Thyroid gland (tissue), 4 donors: Measurements from ENCODE around the gene NOBOX. TPM values are rescaled to one million over a fixed set of nuclear protein-coding genes. Genes with fewer than 3 reads are reported as not detected.

ENCODE experiments used
- DNase-seq, 2 donors: peaks; one replicate each; pipeline ENCODE4 v3.0.0-alpha.2; 2019
- H3K27ac ChIP-seq, 3 donors: fragments of 200-600 bp; sonication (generic); 1 replicate in 2 of 3; 2 replicates in 1 of 3; pipeline ENCODE4 v1.5.1; 2016 to 2019; ENCODE audit warnings: mild to moderate bottlenecking in 1 of 3, moderate library complexity in 1 of 3
- H3K27me3 ChIP-seq: fragments of 200-600 bp; sonication (generic); one replicate; pipeline ENCODE4 v1.5.1; 2019
- H3K36me3 ChIP-seq, 2 donors: fragments of 200-600 bp; sonication (generic); one replicate each; pipeline ENCODE4 v1.5.1; 2016 to 2019
- H3K4me1 ChIP-seq, 2 donors: fragments of 200-600 bp; sonication (generic); one replicate each; pipeline ENCODE4 v1.5.1; 2017 to 2019
- H3K4me3 ChIP-seq, 3 donors: fragments of 200-600 bp; sonication (generic); replicated peaks in 1 of 3; 1 replicate in 2 of 3; 2 replicates in 1 of 3; pipeline ENCODE4 v1.5.1; 2016; ENCODE audit warnings: mild to moderate bottlenecking in 1 of 3
- H3K9me3 ChIP-seq: fragments of 200-600 bp; sonication (generic); one replicate; pipeline ENCODE4 v1.5.1; 2017
- POLR2A ChIP-seq, 2 donors: fragments of 450-650 bp; IDR thresholded peaks; one replicate each; pipeline ENCODE4 v1.6.1; 2017; ENCODE audit warnings: antibody characterized with exemption in 2 of 2, mild to moderate bottlenecking in 2 of 2, moderate library complexity in 1 of 2
- WGBS, 2 donors: methylation state at CpG; one replicate each; pipeline ENCODE4 v1.1.5; 2017; 5-methylcytosine and 5-hydroxymethylcytosine counted together
- intact Hi-C: fragments of 100-400 bp; cut with DNase I; formaldehyde crosslinking; loops from one replicate; pipeline ENCODE4 v1.15.1; 2023
- total RNA-seq, 4 donors: library from RNA; depleted of rRNA; stranded (reverse); fragments of >200 nt; gene quantifications; one replicate each; pipeline ENCODE4 v1.2.3, GENCODE V29; 2016
- TF ChIP-seq, protein P1 (sequence below), 6 experiments: fragments of 200-600 bp in 3 of 6; fragments of 450-650 bp in 3 of 6; sonication (generic) in 3 of 6; IDR thresholded peaks; one replicate each; pipeline ENCODE4 v1.5.1; 2016 to 2019; ENCODE audit warnings: antibody characterized with exemption in 6 of 6, mild to moderate bottlenecking in 2 of 6, inconsistent platforms in 1 of 6, moderate library complexity in 1 of 6

The NOBOX gene
- total RNA-seq: not detected

DNA sequence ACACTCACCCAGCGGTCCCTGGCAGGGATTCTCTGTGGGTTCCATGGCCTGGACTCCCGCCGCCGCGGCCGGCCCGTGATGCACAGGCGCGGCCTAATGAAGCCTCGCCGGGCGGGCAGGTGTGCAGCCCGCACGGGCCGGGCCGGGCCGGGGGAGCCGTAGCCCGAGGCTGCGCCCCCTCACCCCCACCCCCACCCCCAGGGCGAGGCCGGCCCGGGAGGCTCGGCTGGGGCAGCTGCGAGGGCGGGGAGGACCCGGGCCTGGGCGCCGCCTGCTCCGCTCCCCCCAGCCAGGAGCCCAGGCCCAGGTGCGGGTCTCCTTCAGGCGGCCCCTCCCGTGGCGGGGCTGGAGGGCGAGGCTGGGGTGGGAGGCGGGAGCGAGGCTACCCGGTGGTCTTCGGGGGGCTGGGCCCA lies at the start of gene NOBOX:
Gene NOBOX, minus strand, starts transcription at position 45 of the 413 bp plus-strand sequence.
- no peak within 1 kb of the TSS for H3K27ac ChIP-seq
- H3K27me3 ChIP-seq: no peaks in the 10 kb centered on the region
- intact Hi-C loops: no loop called here
- WGBS, 2 donors: 98% methylated on average over 8 of the region's 39 CpGs; no CpG with 5 or more reads in 1 of the 2 donors
- H3K4me3 ChIP-seq: no peak within 1 kb of the TSS
- TF ChIP-seq, protein P1, sequence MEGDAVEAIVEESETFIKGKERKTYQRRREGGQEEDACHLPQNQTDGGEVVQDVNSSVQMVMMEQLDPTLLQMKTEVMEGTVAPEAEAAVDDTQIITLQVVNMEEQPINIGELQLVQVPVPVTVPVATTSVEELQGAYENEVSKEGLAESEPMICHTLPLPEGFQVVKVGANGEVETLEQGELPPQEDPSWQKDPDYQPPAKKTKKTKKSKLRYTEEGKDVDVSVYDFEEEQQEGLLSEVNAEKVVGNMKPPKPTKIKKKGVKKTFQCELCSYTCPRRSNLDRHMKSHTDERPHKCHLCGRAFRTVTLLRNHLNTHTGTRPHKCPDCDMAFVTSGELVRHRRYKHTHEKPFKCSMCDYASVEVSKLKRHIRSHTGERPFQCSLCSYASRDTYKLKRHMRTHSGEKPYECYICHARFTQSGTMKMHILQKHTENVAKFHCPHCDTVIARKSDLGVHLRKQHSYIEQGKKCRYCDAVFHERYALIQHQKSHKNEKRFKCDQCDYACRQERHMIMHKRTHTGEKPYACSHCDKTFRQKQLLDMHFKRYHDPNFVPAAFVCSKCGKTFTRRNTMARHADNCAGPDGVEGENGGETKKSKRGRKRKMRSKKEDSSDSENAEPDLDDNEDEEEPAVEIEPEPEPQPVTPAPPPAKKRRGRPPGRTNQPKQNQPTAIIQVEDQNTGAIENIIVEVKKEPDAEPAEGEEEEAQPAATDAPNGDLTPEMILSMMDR (IDR thresholded peaks at IDR 0.05): no peak
- no peak for TF ChIP-seq POLR2A (IDR thresholded peaks at IDR 0.05)
- no peaks in the 10 kb centered on the region for H3K4me1 ChIP-seq
- no peaks in the 10 kb centered on the region for H3K36me3 ChIP-seq
- no peaks in the 10 kb centered on the region for H3K9me3 ChIP-seq
- no peak for DNase-seq

DNA sequence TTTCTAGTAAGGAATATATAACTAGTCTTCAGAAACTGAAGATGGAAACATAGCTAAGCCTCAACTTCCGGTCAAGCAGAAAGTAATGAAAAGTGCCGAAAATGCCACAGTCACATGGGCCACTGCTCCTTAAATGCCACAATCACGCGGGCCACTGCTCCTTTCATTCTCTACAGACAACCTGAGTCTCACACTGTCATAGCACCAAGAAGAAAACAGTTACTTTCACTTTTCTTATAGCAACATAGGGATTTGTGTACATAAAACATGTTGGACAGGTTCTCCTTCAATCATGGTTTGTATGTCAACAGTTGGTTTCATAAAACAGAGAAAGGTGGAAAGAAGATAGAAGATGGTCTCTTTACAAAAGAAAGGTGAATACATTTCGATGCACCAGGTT lies 48.6 kb upstream of the NOBOX start:
- Histone ChIP-seq H3K36me3 (no peaks in the 10 kb centered on the region), H3K4me3 (no peak overlapping the region), H3K9me3 (no peaks in the 10 kb centered on the region), H3K4me1 (no peaks in the 10 kb centered on the region), H3K27ac (no peak overlapping the region), H3K27me3 (no peaks in the 10 kb centered on the region)
- TF ChIP-seq, protein P1 (IDR thresholded peaks at IDR 0.05): no peak
- TF ChIP-seq POLR2A (IDR thresholded peaks at IDR 0.05): no peak
- peak; percentile 4 to 14 for DNase-seq
- 76 to 79% methylated on average over 5 of the region's 5 CpGs for WGBS, 2 donors
- intact Hi-C loops: no loop called here

DNA sequence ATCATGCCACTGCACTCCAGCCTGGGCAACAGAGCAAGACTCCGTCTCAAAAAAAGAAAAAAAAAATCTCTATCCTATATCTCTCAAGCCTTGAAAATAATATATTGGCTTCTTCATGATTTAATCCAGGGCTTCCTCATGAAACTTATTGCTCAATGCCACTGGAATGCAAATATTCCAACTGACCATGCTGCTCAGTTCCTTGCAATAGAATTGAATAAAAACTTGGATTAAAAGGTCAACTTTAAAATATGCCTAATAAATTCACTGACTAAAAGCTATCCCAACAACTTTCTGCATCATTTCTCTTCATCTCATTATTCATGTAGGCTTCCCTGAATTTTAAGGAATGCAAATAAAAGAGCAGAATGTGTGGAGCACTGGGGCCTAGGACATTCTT lies 42.1 kb upstream of the NOBOX start:
- Histone ChIP-seq H3K4me1 (no peaks in the 10 kb centered on the region), H3K27ac (no peak overlapping the region), H3K36me3 (no peaks in the 10 kb centered on the region), H3K4me3 (no peak overlapping the region), H3K27me3 (no peaks in the 10 kb centered on the region), H3K9me3 (no peaks in the 10 kb centered on the region)
- DNase-seq: no peak
- 81 to 88% methylated on average over 1 of the region's 1 CpG for WGBS, 2 donors
- intact Hi-C loops: no loop called here
- TF ChIP-seq, protein P1 (IDR thresholded peaks at IDR 0.05): no peak
- TF ChIP-seq POLR2A (IDR thresholded peaks at IDR 0.05): no peak

DNA sequence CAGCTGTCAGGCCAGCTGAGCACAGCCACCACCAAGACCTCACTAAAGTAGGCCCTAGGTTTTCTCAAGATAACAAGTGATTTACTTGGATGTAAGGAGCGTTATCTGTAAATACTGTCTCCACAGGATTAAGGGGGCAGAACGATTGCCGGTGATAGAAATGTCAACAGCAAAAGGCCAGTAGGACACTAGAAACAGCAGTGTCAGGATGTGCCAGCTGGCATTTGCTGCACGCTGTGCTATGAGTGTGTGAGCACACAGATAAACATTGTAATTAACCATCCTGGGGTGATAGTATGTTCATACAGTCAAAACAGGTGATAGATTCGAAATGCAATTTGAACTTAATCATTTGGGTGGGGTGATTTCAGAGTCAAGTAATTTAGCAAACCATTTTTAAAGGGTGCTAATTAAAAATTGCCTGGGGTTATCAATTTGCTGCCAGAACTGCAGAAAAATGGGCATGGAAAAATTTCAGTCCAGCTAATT lies 36.3 kb upstream of the NOBOX start:
- DNase-seq: no peak
- no peak overlapping the region for H3K27ac ChIP-seq
- no peaks in the 10 kb centered on the region for H3K27me3 ChIP-seq
- 48 to 56% methylated on average over 5 of the region's 5 CpGs for WGBS, 2 donors
- no peak overlapping the region for H3K4me3 ChIP-seq
- no peaks in the 10 kb centered on the region for H3K4me1 ChIP-seq
- intact Hi-C loops: no loop called here
- no peaks in the 10 kb centered on the region for H3K9me3 ChIP-seq
- TF ChIP-seq, protein P1 (IDR thresholded peaks at IDR 0.05): no peak
- TF ChIP-seq POLR2A (IDR thresholded peaks at IDR 0.05): no peak
- H3K36me3 ChIP-seq: no peaks in the 10 kb centered on the region

DNA sequence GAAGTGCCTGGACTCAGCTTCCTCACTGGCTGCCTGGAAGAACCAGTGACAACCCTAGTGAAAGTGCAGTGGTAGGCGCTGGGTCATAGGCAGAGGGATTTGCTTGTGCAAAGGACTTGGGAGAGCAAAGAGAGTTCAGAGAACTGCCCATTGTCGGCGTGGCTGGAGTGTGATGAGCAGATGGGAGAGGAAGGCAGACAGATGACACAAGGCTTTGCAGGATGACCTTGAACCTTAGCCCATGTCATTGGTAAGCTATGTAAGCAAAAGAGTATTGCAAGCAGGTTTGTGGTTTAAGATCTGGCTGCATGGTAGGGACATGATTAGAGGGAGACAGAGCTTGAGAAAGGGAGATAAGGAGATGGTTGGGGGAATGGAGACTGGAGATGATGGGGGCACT lies 35.3 kb upstream of the NOBOX start:
- DNase-seq: no peak
- Histone ChIP-seq H3K9me3 (no peaks in the 10 kb centered on the region), H3K4me1 (no peaks in the 10 kb centered on the region), H3K4me3 (no peak overlapping the region), H3K27me3 (no peaks in the 10 kb centered on the region), H3K36me3 (no peaks in the 10 kb centered on the region), H3K27ac (no peak overlapping the region)
- intact Hi-C loops: no loop called here
- TF ChIP-seq, protein P1 (IDR thresholded peaks at IDR 0.05): no peak
- no peak for TF ChIP-seq POLR2A (IDR thresholded peaks at IDR 0.05)
- 90 to 94% methylated on average over 3 of the region's 3 CpGs for WGBS, 2 donors
